Fibroblast of lung (primary cell): ENCODE results near the gene SPOCK1. TPM values are rescaled to one million over a fixed set of nuclear protein-coding genes. Genes with fewer than 3 reads are reported as not detected.
"Not testable (repeated sequence)": the region's sequence is repeated elsewhere in the genome, so short reads cannot be mapped to it uniquely, and the experiment has no call there.

ENCODE experiments used
- DNase-seq, 2 donors: peaks; one replicate each; pipeline versions ENCODE4 v3.0.0 to v3.0.0-alpha.2; 2010; ENCODE audit warnings: low read depth in 2 of 2
- H2AFZ ChIP-seq: 2 replicates; pipeline ENCODE4 v1.5.1; 2012; ENCODE audit warnings: low read length, control low read depth, inconsistent platforms
- H3K27ac ChIP-seq: 2 replicates; pipeline ENCODE4 v1.5.1; 2011; ENCODE audit warnings: low read length, control low read depth; ENCODE audit not compliant: insufficient read depth
- H3K27me3 ChIP-seq: 2 replicates; pipeline ENCODE4 v1.5.1; 2011; ENCODE audit warnings: mild to moderate bottlenecking, low read length; ENCODE audit not compliant: control insufficient read depth, insufficient read depth
- H3K36me3 ChIP-seq: 2 replicates; pipeline ENCODE4 v1.5.1; 2011; ENCODE audit warnings: low read length; ENCODE audit not compliant: control insufficient read depth, insufficient read depth
- H3K4me1 ChIP-seq: 2 replicates; pipeline ENCODE4 v1.5.1; 2011; ENCODE audit warnings: low read length; ENCODE audit not compliant: control insufficient read depth, insufficient read depth; ENCODE audit errors: extremely low read depth
- H3K4me2 ChIP-seq: 2 replicates; pipeline ENCODE4 v1.5.1; 2011; ENCODE audit warnings: low read length, control low read depth; ENCODE audit not compliant: insufficient read depth; ENCODE audit errors: extremely low read depth
- H3K4me3 ChIP-seq, 4 experiments: fragments of 200-600 bp in 1 of 4; sonication (generic) in 1 of 4; replicated peaks in 1 of 4; 2 replicates each; pipeline ENCODE4 v1.5.1; 2011 to 2016; ENCODE audit warnings: low read length in 4 of 4, low read depth in 3 of 4, mild to moderate bottlenecking in 3 of 4, control low read depth in 2 of 4, inconsistent platforms in 1 of 4, mixed read lengths in 1 of 4; ENCODE audit not compliant: insufficient read depth in 1 of 4; ENCODE audit errors: control extremely low read depth in 1 of 4
- H3K79me2 ChIP-seq: 2 replicates; pipeline ENCODE4 v1.5.1; 2012; ENCODE audit warnings: mild to moderate bottlenecking, low read length, inconsistent platforms; ENCODE audit not compliant: control insufficient read depth, insufficient read depth
- H3K9ac ChIP-seq: 2 replicates; pipeline ENCODE4 v1.5.1; 2011; ENCODE audit warnings: mild to moderate bottlenecking, low read length, control low read depth; ENCODE audit not compliant: insufficient read depth
- H3K9me3 ChIP-seq: 2 replicates; pipeline ENCODE4 v1.5.1; 2012; ENCODE audit warnings: low read depth, low read length; ENCODE audit not compliant: control insufficient read depth, insufficient read depth
- H4K20me1 ChIP-seq: 2 replicates; pipeline ENCODE4 v1.5.1; 2011; ENCODE audit warnings: low read length; ENCODE audit not compliant: control insufficient read depth, insufficient read depth; ENCODE audit errors: extremely low read depth
- EZH2 ChIP-seq: IDR thresholded peaks from 2 replicates; pipeline ENCODE4 v1.5.1; 2012; ENCODE audit warnings: low read length, control low read depth, mild to moderate bottlenecking; ENCODE audit errors: missing control alignments
- polyA minus RNA-seq: library from RNA; depleted of rRNA, polyadenylated mRNA; stranded (reverse); fragments of >200 nt; gene quantifications from 2 replicates; pipeline ENCODE4 v1.2.3, GENCODE V29; 2011; ENCODE audit warnings: low replicate concordance
- polyA plus RNA-seq, 2 donors: library from polyadenylated mRNA; depleted of rRNA in 1 of 2; stranded (reverse) in 1 of 2; unstranded in 1 of 2; fragments of >200 nt; gene quantifications; 2 replicates each; pipeline ENCODE4 v1.2.1, GENCODE V29; 2011 to 2012; ENCODE audit warnings: missing spikeins in 1 of 2
- total RNA-seq: library from RNA; depleted of rRNA; stranded (reverse); fragments of >200 nt; gene quantifications from 2 replicates; pipeline ENCODE4 v1.2.1, GENCODE V29; 2014
- TF ChIP-seq, protein P1 (sequence below), 2 donors: IDR thresholded peaks in 1 of 2; conservative IDR thresholded peaks in 1 of 2; 1 replicate in 1 of 2; 2 replicates in 1 of 2; pipeline ENCODE4 v1.5.1; 2011 to 2012; ENCODE audit warnings: low read length in 2 of 2, control low read depth in 1 of 2, inconsistent platforms in 1 of 2, low read depth in 1 of 2, mild to moderate bottlenecking in 1 of 2

The SPOCK1 gene
- total RNA-seq (11.1 and 30.3 TPM in 2 replicates), polyA plus RNA-seq (34.9 and 44.9 TPM in 2 replicates), polyA minus RNA-seq (32.5 TPM in 2 replicates)
- 24.6 and 28.7 TPM in 2 replicates for polyA plus RNA-seq (2012)

DNA sequence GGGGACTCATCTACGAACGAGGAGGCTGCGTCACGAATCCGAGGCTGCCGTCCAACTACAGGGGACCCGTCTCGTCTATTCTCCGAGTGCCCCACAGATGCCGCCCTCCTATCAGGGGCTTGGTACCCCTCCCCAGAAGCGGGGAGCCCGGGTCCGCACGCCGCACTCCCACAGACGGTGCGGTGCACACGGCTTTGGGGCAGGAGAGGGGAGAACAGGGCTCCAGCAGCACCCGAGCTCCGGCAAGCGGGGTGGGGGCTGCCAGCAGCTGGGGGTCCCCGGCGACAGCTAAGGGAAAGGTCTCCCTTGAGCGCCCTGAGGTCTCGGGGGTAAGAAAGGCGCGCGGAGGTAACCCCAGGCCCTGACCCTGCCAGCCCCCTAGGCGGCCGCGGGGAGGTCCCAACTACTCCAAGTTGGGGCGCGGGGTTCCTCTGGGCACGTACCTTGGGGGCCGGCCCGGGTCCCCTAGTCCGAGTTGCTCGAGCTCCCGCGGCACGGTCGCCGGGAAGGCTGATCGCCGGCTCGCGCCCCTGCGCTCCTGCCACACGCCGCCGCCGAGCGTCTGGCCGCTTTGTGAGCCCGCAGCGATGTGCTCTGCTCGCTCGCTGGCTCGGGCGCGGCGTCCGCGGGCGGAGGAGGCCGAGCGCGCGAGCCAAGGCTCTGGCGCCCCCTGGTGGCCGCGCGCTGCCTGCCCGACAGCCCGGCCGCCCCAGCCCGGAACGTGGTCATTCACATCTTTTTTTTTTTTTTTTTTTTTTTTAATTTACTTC lies at the start of gene SPOCK1:
TSS of gene SPOCK1 (minus strand) at position 591 of the 770 bp plus-strand sequence.
- Histone ChIP-seq H3K79me2 (no peaks in the 10 kb centered on the region), H3K27ac (no peak within 1 kb of the TSS), H2AFZ (peak within 1 kb of the TSS; percentile 33), H3K36me3 (no peaks in the 10 kb centered on the region), H4K20me1 (no peaks in the 10 kb centered on the region), H3K27me3 (peaks cover 6% of the 10 kb centered on the region), H3K4me3 (peak within 1 kb of the TSS in 3 of 4 experiments; percentile 44 to 77 (median 59)), H3K9me3 (no peaks in the 10 kb centered on the region), H3K9ac (peak within 1 kb of the TSS; percentile 51), H3K4me1 (no peaks in the 10 kb centered on the region), H3K4me2 (peak within 1 kb of the TSS; percentile 85)
- peak; percentile 61 to 66 for DNase-seq
- TF ChIP-seq, protein P1, sequence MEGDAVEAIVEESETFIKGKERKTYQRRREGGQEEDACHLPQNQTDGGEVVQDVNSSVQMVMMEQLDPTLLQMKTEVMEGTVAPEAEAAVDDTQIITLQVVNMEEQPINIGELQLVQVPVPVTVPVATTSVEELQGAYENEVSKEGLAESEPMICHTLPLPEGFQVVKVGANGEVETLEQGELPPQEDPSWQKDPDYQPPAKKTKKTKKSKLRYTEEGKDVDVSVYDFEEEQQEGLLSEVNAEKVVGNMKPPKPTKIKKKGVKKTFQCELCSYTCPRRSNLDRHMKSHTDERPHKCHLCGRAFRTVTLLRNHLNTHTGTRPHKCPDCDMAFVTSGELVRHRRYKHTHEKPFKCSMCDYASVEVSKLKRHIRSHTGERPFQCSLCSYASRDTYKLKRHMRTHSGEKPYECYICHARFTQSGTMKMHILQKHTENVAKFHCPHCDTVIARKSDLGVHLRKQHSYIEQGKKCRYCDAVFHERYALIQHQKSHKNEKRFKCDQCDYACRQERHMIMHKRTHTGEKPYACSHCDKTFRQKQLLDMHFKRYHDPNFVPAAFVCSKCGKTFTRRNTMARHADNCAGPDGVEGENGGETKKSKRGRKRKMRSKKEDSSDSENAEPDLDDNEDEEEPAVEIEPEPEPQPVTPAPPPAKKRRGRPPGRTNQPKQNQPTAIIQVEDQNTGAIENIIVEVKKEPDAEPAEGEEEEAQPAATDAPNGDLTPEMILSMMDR (conservative IDR thresholded peaks at IDR 0.05 in 1 of 2, IDR thresholded peaks at IDR 0.05 in 1 of 2; ENCODE audit: low read depth in 1 of 2, low read length in 2 of 2), result peak; percentile 38 to 42
- TF ChIP-seq EZH2, result peak; percentile 34

DNA sequence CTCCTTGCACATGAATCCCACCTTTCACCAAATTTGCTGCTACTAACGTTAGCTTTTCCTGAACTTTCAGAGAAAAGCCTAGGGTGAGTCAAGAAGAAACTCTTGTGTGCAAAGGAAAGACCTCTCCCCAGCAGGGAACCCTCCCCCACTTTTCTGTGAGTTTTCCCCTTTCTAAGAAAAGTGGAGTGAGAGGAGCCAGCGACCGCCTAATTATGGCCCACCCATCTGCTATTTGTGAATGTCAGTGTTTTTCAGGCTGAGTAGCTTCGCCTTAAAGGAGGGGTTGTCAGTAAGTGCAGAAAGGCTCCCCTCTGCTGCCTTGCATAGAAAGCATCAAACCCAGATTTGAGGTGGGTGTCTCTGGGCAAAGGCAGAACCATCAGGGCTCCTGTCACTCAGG lies 46.8 kb upstream of the SPOCK1 start:
- Histone ChIP-seq H3K79me2 (no peaks in the 10 kb centered on the region), H3K4me2 (no peak overlapping the region), H4K20me1 (no peaks in the 10 kb centered on the region), H3K9me3 (no peaks in the 10 kb centered on the region), H3K36me3 (no peaks in the 10 kb centered on the region), H3K27ac (no peak overlapping the region), H2AFZ (no peak overlapping the region), H3K9ac (no peak overlapping the region), H3K4me3 (no peak overlapping the region), H3K4me1 (no peaks in the 10 kb centered on the region), H3K27me3 (no peaks in the 10 kb centered on the region)
- no peak for TF ChIP-seq EZH2
- TF ChIP-seq, protein P1 (conservative IDR thresholded peaks at IDR 0.05 in 1 of 2, IDR thresholded peaks at IDR 0.05 in 1 of 2; ENCODE audit: low read depth in 1 of 2, low read length in 2 of 2), result no peak
- no peak for DNase-seq

DNA sequence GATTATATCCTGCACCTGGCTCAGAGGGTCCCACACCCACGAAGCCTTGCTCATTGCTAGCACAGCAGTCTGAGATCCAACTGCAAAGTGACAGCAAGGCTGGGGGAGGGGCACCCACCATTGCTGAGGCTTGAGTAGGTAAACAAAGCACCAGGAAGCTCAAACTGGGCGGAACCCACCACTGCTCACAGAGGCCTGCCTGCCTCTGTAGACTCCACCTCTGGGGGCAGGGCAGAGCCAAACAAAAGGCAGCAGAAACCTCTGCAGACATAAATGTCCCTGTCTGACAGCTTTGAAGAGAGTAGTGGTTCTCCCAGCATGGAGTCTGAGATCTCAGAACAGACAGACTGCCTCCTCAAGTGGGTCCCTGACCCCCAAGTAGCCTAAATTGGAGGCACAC lies 36.3 kb upstream of the SPOCK1 start:
- not testable (repeated sequence) for H3K27me3 ChIP-seq, H3K4me1 ChIP-seq, H3K4me3 ChIP-seq, H3K4me2 ChIP-seq, H2AFZ ChIP-seq, H4K20me1 ChIP-seq, H3K9ac ChIP-seq, H3K79me2 ChIP-seq, H3K36me3 ChIP-seq, H3K27ac ChIP-seq, H3K9me3 ChIP-seq, DNase-seq
